Left ventricle myocardium inferior (tissue), 1 donor: Measurements from ENCODE around the gene EIF2S2. TPM values are rescaled to one million over a fixed set of nuclear protein-coding genes. Genes with fewer than 3 reads are reported as not detected.

ENCODE experiments used
- DNase-seq: peaks from one replicate; pipeline ENCODE4 v3.0.0-alpha.2; 2020
- H3K27ac ChIP-seq: fragments of 200-600 bp; replicated peaks from 2 replicates; pipeline ENCODE4 v1.8.0; 2021
- H3K27me3 ChIP-seq: fragments of 200-600 bp; 2 replicates; pipeline ENCODE4 v1.8.0; 2021; ENCODE audit warnings: low read depth
- H3K36me3 ChIP-seq: fragments of 200-600 bp; 2 replicates; pipeline ENCODE4 v1.8.0; 2021
- H3K4me1 ChIP-seq: fragments of 200-600 bp; 2 replicates; pipeline ENCODE4 v1.8.0; 2021
- H3K4me3 ChIP-seq: fragments of 200-600 bp; 2 replicates; pipeline ENCODE4 v1.8.0; 2021; ENCODE audit warnings: mild to moderate bottlenecking, moderate library complexity
- H3K9me3 ChIP-seq: fragments of 200-600 bp; replicated peaks from 2 replicates; pipeline ENCODE4 v1.8.0; 2021
- intact Hi-C: fragments of 100-400 bp; cut with micrococcal nuclease; formaldehyde crosslinking; loops from one replicate; pipeline ENCODE4 v1.11.0; 2022
- total RNA-seq: library from RNA; stranded (reverse); fragmentation: NEBNext Ultra II Directional; extraction: Animal tissue kit (Norgen Biotek cat#: 25700); gene quantifications from one replicate; pipeline ENCODE4 v1.2.1, GENCODE V29; 2021
- TF ChIP-seq, protein P1 (sequence below): fragments of 200-600 bp; IDR thresholded peaks from 2 replicates; pipeline ENCODE4 v1.8.0; 2021; ENCODE audit warnings: antibody characterized with exemption, mild to moderate bottlenecking, borderline replicate concordance
- donor health status: DM: no; HTN: yes; CAD: no; lungs with severe emphysema.

The EIF2S2 gene
- total RNA-seq, 1 donor from 2014 or later = 41.0 TPM

DNA sequence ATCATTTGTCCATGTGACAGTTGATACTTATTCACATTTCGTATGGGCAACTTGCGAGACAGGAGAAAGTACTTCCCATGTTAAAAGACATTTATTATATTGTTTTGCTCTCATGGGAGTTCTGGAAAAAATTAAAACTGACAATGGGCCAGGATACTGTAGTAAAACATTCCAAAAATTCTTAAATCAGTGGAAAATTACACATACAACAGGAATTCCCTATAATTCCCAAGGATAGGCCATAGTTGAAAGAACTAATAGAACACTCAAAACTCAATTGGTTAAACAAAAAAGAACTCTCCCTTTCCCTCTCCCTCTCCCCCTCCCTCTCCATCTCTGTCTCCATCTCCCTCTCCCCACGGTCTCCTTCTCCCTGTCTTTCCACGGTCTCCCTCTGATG, 19.4 kb upstream of the EIF2S2 start:
- H3K9me3 ChIP-seq = no peaks in the 10 kb centered on the region
- H3K4me3 ChIP-seq = no peak overlapping the region
- H3K36me3 ChIP-seq = no peaks in the 10 kb centered on the region
- TF ChIP-seq, protein P1, sequence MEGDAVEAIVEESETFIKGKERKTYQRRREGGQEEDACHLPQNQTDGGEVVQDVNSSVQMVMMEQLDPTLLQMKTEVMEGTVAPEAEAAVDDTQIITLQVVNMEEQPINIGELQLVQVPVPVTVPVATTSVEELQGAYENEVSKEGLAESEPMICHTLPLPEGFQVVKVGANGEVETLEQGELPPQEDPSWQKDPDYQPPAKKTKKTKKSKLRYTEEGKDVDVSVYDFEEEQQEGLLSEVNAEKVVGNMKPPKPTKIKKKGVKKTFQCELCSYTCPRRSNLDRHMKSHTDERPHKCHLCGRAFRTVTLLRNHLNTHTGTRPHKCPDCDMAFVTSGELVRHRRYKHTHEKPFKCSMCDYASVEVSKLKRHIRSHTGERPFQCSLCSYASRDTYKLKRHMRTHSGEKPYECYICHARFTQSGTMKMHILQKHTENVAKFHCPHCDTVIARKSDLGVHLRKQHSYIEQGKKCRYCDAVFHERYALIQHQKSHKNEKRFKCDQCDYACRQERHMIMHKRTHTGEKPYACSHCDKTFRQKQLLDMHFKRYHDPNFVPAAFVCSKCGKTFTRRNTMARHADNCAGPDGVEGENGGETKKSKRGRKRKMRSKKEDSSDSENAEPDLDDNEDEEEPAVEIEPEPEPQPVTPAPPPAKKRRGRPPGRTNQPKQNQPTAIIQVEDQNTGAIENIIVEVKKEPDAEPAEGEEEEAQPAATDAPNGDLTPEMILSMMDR = no peak
- no peak overlapping the region for H3K27ac ChIP-seq
- H3K4me1 ChIP-seq = no peaks in the 10 kb centered on the region
- intact Hi-C loops = no loop called here
- DNase-seq = no peak
- H3K27me3 ChIP-seq = peaks cover 9% of the 10 kb centered on the region

DNA sequence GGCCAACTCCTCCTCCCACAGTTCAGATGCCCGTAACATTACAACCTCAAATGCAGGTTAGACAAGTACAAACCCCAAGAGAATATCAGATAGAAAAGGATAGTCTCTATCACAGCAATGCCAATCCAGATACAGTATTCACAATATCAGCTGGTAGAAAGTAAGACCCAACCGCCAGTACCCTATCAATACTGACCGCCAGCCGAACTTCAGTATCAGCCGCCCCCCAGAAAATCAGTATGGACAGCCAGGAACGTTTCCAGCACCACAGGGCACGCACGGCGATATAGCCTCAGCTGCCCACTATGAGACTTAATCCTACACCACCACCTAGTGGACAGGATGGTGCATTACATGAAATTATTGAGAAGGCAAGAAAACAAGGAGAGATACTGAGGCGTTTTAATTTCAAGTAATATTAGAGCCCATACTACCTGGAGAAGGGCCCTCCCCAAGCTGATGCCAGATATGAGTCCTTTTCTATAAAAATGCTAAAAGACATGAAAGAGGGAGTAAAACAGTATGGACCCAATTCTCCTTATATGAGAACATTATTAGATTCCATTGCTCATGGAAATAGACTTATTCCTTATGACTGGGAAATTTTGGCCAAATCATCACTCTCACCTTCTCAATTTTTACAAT, 17.6 kb upstream of the EIF2S2 start:
- Histone ChIP-seq H3K27ac (no peak overlapping the region), H3K27me3 (peaks cover 12% of the 10 kb centered on the region), H3K4me1 (no peaks in the 10 kb centered on the region), H3K9me3 (no peaks in the 10 kb centered on the region), H3K4me3 (no peak overlapping the region), H3K36me3 (no peaks in the 10 kb centered on the region)
- intact Hi-C loops = no loop called here
- peak; percentile 31 for DNase-seq
- TF ChIP-seq, protein P1 = peak; percentile 91

DNA sequence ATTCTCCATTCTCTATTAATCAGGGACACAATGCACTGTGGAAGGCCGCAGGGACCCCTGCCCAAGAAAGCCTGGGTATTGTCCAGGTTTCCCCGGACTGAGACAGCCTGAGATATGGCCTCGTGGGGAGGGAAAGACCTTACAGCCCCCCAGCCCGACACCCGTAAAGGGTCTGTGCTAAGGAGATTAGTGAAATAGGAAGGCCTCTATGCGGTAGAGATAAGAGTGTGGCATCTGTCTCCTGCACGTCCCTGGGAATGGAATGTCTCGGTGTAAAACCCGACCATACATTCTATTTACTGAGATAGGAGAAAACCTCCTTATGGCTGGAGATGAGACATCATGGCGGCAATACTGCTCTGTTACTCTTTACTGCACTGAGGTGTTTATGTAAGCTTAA, 15.7 kb upstream of the EIF2S2 start:
- H3K27ac ChIP-seq = no peak overlapping the region
- intact Hi-C loops = no loop called here
- no peak overlapping the region for H3K4me3 ChIP-seq

DNA sequence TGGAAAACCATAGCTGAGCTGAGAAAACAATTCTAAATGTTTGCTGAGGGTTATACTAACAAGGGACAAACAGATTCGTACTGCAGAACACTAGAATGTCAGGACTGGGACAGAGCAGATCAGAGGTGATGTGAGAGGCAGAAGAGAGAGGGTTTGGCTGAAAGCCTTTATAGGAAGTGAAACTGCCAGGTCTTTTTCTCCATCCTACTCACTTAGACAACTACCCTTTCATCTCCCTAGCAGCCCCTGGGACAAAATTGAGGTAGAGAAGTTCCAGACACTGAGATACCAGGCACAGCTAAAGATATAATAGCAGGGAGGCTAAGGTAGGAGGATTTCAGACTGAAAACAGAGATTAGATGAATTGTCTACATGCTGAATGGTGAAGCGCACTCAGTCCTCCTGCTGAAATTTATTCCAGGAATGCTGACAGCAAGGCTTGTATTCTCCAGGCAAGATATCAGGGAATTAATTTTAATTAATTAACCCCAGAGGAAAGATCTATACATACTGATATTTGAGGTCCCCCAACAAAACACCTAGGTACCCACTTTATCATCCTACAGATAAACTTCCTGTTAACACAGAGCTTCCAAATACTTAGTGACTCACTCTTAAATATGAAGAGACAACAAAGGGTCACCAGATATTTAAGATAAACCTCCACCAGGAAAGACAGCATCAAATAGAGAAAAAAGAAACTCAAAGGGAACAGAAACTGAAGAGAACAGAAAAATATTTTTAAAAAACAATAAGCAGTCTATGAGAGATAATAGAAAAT, 12.6 kb upstream of the EIF2S2 start:
- intact Hi-C loops = no loop called here
- H3K27ac ChIP-seq = no peak overlapping the region
- H3K27me3 ChIP-seq = peaks cover 12% of the 10 kb centered on the region
- H3K9me3 ChIP-seq = no peaks in the 10 kb centered on the region
- H3K4me1 ChIP-seq = no peaks in the 10 kb centered on the region
- no peak overlapping the region for H3K4me3 ChIP-seq
- TF ChIP-seq, protein P1 = no peak
- no peak for DNase-seq
- H3K36me3 ChIP-seq = no peaks in the 10 kb centered on the region

More for the DNA sequence above, 15.7 kb upstream of the EIF2S2 start:
- Histone ChIP-seq H3K9me3 (no peaks in the 10 kb centered on the region), H3K4me1 (no peaks in the 10 kb centered on the region), H3K27me3 (peaks cover 12% of the 10 kb centered on the region), H3K36me3 (no peaks in the 10 kb centered on the region)
- no peak for DNase-seq
- TF ChIP-seq, protein P1 = no peak

DNA sequence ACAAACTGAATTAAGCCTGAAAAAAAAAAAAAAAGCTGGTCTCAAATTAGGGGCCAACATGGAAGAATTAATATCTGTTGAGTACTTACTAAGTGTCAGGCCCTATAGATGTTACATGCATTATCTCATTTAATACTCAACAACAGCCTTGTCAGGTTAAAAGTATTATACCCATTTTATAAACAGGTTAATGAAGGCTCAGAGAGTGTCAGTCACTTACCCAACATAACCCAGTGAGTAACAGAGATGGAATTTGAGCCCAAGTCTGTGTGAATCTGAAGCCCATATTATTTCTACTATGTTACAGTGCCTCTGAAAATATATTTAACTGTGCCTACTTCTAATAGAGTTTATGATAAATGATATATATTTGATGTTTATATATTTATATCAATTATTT, 11.3 kb upstream of the EIF2S2 start:
- Histone ChIP-seq H3K27ac (no peak overlapping the region), H3K9me3 (no peaks in the 10 kb centered on the region), H3K36me3 (no peaks in the 10 kb centered on the region), H3K27me3 (peaks cover 12% of the 10 kb centered on the region), H3K4me3 (no peak overlapping the region), H3K4me1 (no peaks in the 10 kb centered on the region)
- TF ChIP-seq, protein P1 = no peak
- DNase-seq = no peak
- intact Hi-C loops = no loop called here
